Muscle of leg (tissue), 11 donors: ENCODE data around the gene CATSPERE. TPM values are rescaled to one million over a fixed set of nuclear protein-coding genes. Genes with fewer than 3 reads are reported as not detected.
"Not testable (repeated sequence)": the region's sequence is repeated elsewhere in the genome, so short reads cannot be mapped to it uniquely, and the experiment has no call there.

Experiments
- DNase-seq: peaks from one replicate; pipeline ENCODE4 v3.0.0; 2013
- H3K27ac ChIP-seq: one replicate; pipeline ENCODE4 v1.5.1; 2013; ENCODE audit warnings: mild to moderate bottlenecking, low read length, control low read depth
- H3K27me3 ChIP-seq: one replicate; pipeline ENCODE4 v1.6.1; 2013; ENCODE audit warnings: low read length; ENCODE audit not compliant: control insufficient read depth, insufficient read depth
- H3K36me3 ChIP-seq: one replicate; pipeline ENCODE4 v1.6.1; 2013; ENCODE audit warnings: low read length; ENCODE audit not compliant: control insufficient read depth, insufficient read depth
- H3K4me1 ChIP-seq: one replicate; pipeline ENCODE4 v1.6.1; 2013; ENCODE audit warnings: low read length; ENCODE audit not compliant: control insufficient read depth, insufficient read depth
- H3K4me3 ChIP-seq: one replicate; pipeline ENCODE4 v1.5.1; 2013; ENCODE audit warnings: low read length, control low read depth
- H3K9me3 ChIP-seq: replicated peaks from 2 replicates; pipeline ENCODE4 v1.6.1; 2013; ENCODE audit warnings: low read depth, low read length; ENCODE audit not compliant: control insufficient read depth
- WGBS: methylation state at CpG from one replicate; pipeline ENCODE4 v1.1.5; 2013; ENCODE audit warnings: missing lambda C conversion rate; ENCODE audit not compliant: insufficient coverage; 5-methylcytosine and 5-hydroxymethylcytosine counted together
- polyA plus RNA-seq, 8 donors: library from polyadenylated mRNA; unstranded; fragments of 120-200 nt; gene quantifications; one replicate each; pipeline versions ENCODE4 v1.2.1 to v1.2.3, GENCODE V29; 2013; ENCODE audit warnings: inconsistent platforms in 1 of 8, low replicate concordance in 1 of 8; ENCODE audit not compliant: insufficient read length in 8 of 8, insufficient read depth in 1 of 8
- total RNA-seq: library from RNA; stranded (reverse); fragments of 120-200 nt; gene quantifications from one replicate; pipeline ENCODE4 v1.2.4, GENCODE V29; 2013

CATSPERE gene
- total and polyA plus RNA-seq, 9 donors = 0.43 to 1.2 (median 0.60) TPM

DNA sequence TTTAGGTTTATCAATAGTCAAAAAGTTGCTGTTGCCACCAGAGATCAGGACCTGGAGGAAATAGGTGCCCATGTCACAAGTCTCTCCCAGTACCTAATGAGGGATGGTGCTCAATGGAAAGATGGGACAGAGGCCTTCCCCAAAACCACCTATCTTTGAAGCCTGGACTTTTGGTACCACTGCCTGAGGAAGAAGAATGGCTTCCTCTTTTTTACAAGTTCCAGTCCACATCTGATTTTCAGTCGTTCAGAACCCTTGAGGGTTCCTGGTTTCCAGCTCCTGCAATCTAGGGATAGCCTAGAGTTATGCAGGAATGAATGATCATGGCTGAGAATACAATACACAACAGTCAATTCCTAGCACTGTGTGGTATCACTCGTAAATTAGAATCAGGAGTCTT is 5.7 kb downstream of the CATSPERE start:
- DNase-seq = no peak
- H3K9me3 ChIP-seq = no peaks in the 10 kb centered on the region
- H3K36me3 ChIP-seq = no peaks in the 10 kb centered on the region
- no peaks in the 10 kb centered on the region for H3K27me3 ChIP-seq
- H3K4me3 ChIP-seq = no peak overlapping the region
- H3K27ac ChIP-seq = no peak overlapping the region
- peaks cover under 1% of the 10 kb centered on the region for H3K4me1 ChIP-seq
- WGBS = no CpG with 5 or more reads among the region's 2 CpGs

DNA sequence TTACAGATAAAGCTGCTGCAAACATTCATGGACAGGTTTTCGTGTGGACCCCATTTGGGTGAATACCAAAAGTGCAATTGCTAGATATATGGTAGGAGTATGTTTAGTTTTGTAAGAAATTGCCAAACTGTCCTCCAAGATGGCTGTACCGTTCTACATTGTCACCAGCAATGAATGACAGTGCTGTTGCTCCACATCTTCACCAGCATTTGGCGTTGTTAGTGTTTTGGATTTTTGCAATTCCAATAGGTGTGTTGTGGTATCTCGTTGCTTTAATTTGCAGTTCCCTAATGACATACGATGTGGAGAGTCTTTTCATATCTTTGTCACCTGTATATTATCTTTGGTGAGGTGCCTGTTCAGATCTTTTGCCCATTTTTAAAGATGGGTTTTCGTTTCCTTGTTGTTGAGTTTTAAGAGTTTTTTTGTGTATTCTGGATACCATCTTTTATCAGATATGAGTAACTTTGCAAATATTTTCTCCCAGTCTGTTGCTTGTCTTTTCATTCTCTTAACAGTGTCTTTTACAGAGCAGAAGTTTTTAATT is 12.1 kb downstream of the CATSPERE start:
- Histone ChIP-seq H3K4me1 (no peaks in the 10 kb centered on the region), H3K9me3 (no peaks in the 10 kb centered on the region), H3K36me3 (no peaks in the 10 kb centered on the region), H3K4me3 (no peak overlapping the region), H3K27me3 (no peaks in the 10 kb centered on the region), H3K27ac (no peak overlapping the region)
- 83% methylated on average over 1 of the region's 6 CpGs for WGBS
- DNase-seq = no peak

DNA sequence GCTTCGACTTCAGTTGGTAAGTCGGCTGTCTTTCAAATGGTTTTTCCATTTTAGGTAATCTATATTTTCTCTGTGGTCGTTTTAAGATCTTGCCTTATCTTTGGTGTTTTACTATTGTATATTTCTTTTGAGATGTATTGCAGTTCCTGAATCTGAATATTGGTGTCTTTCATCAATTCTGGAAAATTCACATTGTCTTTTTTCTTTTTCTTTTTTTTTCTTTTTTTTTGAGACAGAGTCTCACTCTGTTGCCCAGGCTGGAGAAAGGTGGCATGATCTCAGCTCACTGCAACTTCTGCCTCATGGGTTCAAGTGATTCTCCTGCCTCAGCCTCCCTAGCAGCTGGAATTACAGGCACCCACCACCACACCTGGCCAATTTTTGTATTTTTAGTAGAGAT is 23.9 kb downstream of the CATSPERE start:
- H3K27me3 ChIP-seq, H3K4me1 ChIP-seq, DNase-seq: not testable (repeated sequence)

DNA sequence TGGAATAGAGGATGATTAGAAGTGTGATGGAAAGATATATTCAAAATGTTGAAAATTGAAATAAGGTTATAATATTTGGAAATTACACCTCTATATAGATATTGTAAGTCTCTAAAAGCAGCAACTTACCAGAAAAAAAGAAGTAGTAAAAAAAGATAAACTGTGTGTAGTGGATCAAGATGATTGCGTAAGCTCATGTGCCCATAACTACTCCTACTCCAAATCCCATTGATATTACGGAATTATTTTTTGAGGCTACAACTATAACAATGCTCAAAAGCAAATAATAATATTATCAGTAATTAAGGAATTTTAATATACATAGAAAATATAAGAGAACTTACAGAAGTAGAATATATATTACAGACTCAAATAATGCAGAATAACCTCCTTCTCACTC is 33.6 kb downstream of the CATSPERE start:
- Histone ChIP-seq H3K9me3 (no peaks in the 10 kb centered on the region), H3K27ac (no peak overlapping the region), H3K36me3 (no peaks in the 10 kb centered on the region), H3K4me1 (no peaks in the 10 kb centered on the region), H3K4me3 (no peak overlapping the region), H3K27me3 (no peaks in the 10 kb centered on the region)
- no peak for DNase-seq
- no CpG with 5 or more reads among the region's 2 CpGs for WGBS

More for the DNA sequence above, 23.9 kb downstream of the CATSPERE start:
- H3K9me3 ChIP-seq, H3K4me3 ChIP-seq, H3K36me3 ChIP-seq, H3K27ac ChIP-seq: not testable (repeated sequence)
- no CpG with 5 or more reads among the region's 3 CpGs for WGBS

DNA sequence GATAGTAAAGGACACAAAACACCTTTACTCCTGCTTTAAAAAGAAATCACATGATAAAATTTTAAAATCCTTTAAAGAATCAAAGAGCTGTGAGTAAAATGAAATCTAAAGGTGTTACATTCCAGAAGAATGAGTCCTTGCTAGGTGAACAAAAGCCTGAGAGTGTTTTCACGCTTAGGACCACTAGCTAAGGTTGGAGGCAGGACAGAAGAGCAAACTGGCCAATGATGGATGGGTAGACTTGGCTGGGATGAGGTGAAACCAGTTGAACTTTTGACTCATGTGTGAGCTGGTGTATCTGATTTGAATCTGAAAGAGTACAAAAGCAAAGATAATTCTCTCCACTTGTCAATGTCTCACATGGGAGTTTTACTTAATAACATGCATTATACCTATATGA is 35.1 kb downstream of the CATSPERE start:
- no peaks in the 10 kb centered on the region for H3K4me1 ChIP-seq
- no peaks in the 10 kb centered on the region for H3K9me3 ChIP-seq
- H3K4me3 ChIP-seq = no peak overlapping the region
- WGBS = 80% methylated on average over 1 of the region's 1 CpG
- no peaks in the 10 kb centered on the region for H3K27me3 ChIP-seq
- no peaks in the 10 kb centered on the region for H3K36me3 ChIP-seq
- no peak overlapping the region for H3K27ac ChIP-seq
- no peak for DNase-seq

DNA sequence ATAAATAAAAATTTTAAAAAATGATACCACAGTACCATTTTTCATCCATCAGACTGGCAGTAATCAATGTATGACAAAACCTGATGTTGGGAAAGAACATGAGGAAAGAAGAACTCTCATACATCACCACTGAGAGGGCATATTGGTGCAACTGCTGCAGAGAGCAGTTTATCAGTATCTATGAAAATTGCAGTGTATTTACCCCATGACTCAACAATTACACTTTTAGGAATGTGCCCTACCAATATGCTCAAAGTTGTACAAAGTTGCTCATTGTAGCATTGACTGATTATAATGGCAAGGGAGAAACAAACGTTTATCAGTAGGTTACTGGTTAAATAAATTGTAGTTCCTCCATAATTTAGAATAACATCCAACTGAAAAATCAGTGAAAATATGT is 36.7 kb downstream of the CATSPERE start:
- Histone ChIP-seq H3K36me3 (no peaks in the 10 kb centered on the region), H3K9me3 (no peaks in the 10 kb centered on the region), H3K4me3 (no peak overlapping the region), H3K4me1 (no peaks in the 10 kb centered on the region), H3K27me3 (no peaks in the 10 kb centered on the region), H3K27ac (no peak overlapping the region)
- no CpG with 5 or more reads among the region's 1 CpG for WGBS
- no peak for DNase-seq

DNA sequence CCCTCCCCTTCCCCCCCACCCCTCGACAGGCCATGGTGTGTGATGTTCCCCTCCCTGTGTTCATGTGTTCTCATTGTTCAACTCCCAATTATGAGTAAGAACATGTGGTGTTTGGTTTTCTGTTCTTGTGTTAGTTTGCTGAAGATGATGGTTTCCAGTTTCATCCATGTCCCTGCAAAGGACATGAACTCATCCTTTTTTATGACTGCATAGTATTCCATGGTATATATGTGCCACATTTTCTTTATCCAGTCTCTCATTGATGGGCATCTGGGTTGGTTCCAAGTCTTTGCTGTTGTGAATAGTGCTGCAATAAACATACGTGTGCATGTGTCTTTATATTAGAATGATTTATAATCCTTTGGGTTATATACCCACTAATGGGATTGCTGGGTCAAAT is 38.4 kb downstream of the CATSPERE start:
- no CpG with 5 or more reads among the region's 2 CpGs for WGBS
- not testable (repeated sequence) for H3K36me3 ChIP-seq, H3K4me1 ChIP-seq, DNase-seq, H3K27ac ChIP-seq, H3K9me3 ChIP-seq, H3K27me3 ChIP-seq, H3K4me3 ChIP-seq

DNA sequence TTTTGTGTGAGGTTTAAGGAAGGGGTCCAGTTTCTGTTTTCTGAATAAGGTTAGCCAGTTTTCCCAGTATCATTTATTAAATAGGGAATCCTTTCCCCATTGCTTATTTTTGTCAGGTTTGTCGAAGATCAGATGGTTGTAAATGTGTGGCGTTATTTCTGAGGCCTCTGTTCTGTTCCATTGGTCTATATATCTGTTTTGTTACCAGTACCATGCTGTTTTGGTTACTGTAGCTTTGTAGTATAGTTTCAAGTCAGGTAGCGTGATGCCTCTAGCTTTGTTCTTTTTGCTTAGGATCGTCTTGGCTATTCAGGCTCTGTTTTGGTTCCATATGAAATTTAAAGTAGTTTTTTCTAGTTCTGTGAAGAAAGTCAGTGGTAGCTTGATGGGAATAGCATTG is 39.4 kb downstream of the CATSPERE start:
- H3K4me3 ChIP-seq, H3K4me1 ChIP-seq, H3K9me3 ChIP-seq, H3K27ac ChIP-seq, DNase-seq, H3K27me3 ChIP-seq, H3K36me3 ChIP-seq: not testable (repeated sequence)
- no CpG with 5 or more reads among the region's 4 CpGs for WGBS

DNA sequence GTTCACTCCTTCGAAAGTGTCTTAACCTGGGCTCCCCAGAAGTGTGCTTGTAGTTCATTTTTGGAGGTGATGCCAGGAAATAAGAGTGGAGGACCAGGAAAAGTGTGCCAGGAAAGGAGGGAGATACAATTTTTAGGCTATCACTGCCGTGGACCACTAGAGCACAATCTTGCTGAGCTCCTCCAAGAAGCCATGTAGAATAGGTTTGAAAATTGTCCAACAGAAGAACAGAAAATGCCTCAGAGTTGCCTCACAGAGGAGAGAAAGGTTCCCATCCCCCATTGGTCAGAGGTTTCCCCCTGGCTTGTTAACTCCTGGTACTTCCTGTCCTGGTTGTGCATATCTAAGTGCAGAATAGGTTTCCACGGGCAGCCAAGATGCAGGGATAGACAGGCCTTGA is 41.6 kb downstream of the CATSPERE start:
- H3K27ac ChIP-seq = no peak overlapping the region

DNA sequence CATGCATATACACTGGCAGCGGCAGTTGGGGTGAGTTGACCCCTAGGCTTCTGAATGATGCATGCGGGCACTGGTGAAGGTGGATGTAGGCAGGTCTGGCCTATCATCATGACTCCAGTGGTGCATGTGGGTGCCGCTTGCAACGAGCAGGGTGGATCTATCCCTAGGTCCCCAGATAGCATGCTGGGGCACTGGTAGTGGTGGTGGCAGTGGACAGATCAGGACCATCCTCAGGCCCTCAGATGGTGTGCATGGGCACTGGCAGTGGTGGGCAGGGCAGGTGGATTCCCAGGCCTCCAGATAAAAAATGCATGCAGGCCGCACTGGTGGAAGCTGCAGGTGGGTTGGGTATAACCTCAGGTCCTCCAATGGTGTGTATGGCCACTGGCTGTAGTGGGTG is 52.4 kb downstream of the CATSPERE start:
- DNase-seq = no peak
- Histone ChIP-seq H3K4me3 (no peak overlapping the region), H3K36me3 (no peaks in the 10 kb centered on the region), H3K27ac (no peak overlapping the region), H3K4me1 (no peaks in the 10 kb centered on the region), H3K9me3 (peaks cover 6% of the 10 kb centered on the region), H3K27me3 (no peaks in the 10 kb centered on the region)
- WGBS = 98% methylated on average over 4 of the region's 5 CpGs

More for the DNA sequence above, 41.6 kb downstream of the CATSPERE start:
- no peaks in the 10 kb centered on the region for H3K9me3 ChIP-seq
- no peaks in the 10 kb centered on the region for H3K27me3 ChIP-seq
- H3K4me3 ChIP-seq = no peak overlapping the region
- no peak for DNase-seq
- no peaks in the 10 kb centered on the region for H3K36me3 ChIP-seq
- no peaks in the 10 kb centered on the region for H3K4me1 ChIP-seq
- 79% methylated on average over 2 of the region's 3 CpGs for WGBS

DNA sequence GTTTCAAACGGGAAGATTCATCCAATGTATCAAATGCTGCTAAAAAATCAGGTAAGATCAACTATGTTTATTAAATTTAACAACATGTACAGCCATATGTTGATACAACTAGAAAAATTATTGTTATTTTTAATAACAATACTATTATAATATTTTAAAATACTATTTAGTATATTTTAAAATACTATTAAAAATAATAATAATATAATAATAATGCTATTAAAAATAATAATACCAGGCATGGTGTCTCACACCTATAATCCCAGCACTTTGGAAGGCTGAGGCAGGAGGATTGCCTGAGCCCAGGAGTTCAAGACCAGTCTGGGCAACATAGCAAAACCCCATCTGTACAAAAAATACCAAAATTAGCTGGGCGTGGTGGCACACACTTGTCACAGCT is 54.6 kb downstream of the CATSPERE start:
- DNase-seq = no peak
- Histone ChIP-seq H3K27me3 (no peaks in the 10 kb centered on the region), H3K9me3 (peaks cover 6% of the 10 kb centered on the region), H3K27ac (no peak overlapping the region), H3K36me3 (no peaks in the 10 kb centered on the region), H3K4me1 (no peaks in the 10 kb centered on the region), H3K4me3 (no peak overlapping the region)
- whole genome bisulfite sequencing = no CpG with 5 or more reads among the region's 2 CpGs
